GM18951 (cell line): ENCODE measurements around the gene CYP4A22.

Experiments used
- POLR2A ChIP-seq: IDR thresholded peaks from 4 replicates; pipeline ENCODE4 v1.6.1; 2011; ENCODE audit warnings: mild to moderate bottlenecking; ENCODE audit not compliant: insufficient read length, insufficient read depth; ENCODE audit errors: extremely low read depth
- in situ Hi-C: fragments of 300-500 bp; cut with MboI; formaldehyde crosslinking; loops from one replicate; pipeline ENCODE4 v1.12.0; 2022; ENCODE audit warnings: low sequenced_read_pairs, mixed read lengths, inconsistent platforms; ENCODE audit not compliant: unreplicated experiment

CYP4A22 gene

GRCh38 chr1:47184090-47184821, 47.0 kb downstream of the CYP4A22 start:
- TF ChIP-seq POLR2A = no peak
- in situ Hi-C loops = no loop called here

- no peak for TF ChIP-seq POLR2A
- in situ Hi-C loops = no loop called here
Observed at GRCh38 chr1:47184822-47185677, 47.8 kb downstream of the CYP4A22 start.

- TF ChIP-seq POLR2A = no peak
Observed at GRCh38 chr1:47186267-47187185, 49.3 kb downstream of the CYP4A22 start.

DNA sequence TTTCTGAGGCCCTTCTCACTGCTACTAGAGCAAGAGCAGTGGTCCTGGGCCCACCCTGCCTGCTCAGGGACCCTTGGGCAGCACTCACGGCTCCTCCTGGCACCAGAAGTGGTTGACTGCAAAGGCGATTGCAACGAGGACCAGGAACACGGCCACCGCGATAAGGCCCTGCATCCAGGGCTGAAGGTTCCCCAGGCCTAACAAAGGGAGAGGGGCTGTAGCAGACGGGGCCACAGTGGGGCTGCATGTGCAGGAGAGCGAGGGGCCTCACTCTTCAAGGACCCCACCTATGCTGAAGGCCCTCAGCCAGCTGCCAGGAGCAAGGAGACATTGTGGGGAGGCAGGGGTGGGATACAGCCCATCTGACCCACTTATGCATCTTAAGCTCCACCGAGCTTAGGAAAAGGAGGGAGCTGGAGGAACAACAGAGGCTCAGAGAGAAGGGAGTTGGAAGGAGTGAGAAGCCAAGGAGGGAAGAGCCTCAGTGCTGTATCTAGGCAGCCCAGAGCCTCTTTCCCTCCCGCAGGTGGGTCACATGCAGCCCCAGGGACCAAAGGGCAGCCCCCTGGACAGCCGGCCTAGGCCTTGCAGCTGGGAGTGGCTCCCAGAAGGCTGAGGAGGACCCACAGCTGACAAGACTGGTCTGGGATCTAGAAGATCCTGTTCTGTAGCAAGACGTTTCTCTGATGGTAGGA, 50.1 kb downstream of the CYP4A22 start:
- in situ Hi-C loops = no loop called here
- no peak for TF ChIP-seq POLR2A

More at GRCh38 chr1:47186267-47187185, 49.3 kb downstream of the CYP4A22 start:
- in situ Hi-C loops = no loop called here

DNA sequence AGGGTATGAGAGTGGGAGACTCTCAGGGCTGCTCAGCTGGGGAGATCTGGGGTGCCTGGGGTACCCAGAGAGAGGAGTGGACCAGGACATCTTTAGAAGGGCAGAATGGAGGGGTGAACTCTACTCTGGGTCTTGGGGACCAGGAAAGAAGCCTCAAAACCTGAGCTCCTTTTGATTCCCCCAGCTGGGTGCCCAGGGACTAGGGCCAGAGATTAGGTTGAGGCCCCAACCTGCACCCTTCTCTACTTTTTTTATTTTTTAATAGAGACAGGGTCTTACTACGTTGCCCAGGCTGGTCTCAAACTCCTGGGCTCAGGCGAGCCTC, 50.6 kb downstream of the CYP4A22 start:
- in situ Hi-C loops = no loop called here

GRCh38 chr1:47188791-47189785, 51.8 kb downstream of the CYP4A22 start:
- in situ Hi-C loops = no loop called here
- no peak for TF ChIP-seq POLR2A

More for the DNA sequence above, 50.6 kb downstream of the CYP4A22 start:
- no peak for TF ChIP-seq POLR2A

DNA sequence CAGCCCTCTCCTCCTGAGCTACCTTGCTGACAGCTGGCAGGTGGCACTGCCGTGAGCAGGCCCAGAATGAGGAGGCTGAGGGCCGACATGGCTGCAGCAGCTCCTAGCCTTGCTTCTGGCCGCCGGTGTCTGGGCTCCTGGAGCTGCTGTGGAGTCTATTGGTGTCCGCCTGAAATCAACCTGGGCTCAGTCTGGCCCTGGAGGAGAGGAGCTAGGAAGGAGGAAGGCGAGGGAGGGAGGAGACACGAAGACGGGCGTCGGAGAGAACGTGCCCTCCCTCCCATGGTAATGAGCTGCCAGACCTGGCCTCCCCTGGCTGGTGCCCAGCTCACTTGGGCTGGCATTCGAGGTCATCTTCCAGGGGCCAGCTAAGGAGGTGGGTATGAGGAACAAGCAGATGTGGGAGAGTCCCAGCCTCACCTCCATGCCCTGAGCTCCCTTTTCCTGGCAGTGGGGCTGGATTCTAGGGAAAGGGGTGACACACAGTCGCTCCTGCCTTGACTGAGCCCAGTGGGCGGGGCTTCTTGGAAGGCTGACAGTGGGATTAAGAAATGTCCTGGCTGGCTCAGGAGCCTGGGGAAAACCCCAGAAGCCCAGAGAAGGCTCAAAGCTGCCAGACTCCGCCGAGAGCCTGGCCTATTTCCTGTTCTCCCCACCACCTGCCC, 52.7 kb downstream of the CYP4A22 start, which contains the start of gene PDZK1IP1:
TSS of gene PDZK1IP1 (minus strand) at position 193 of the 665 bp plus-strand sequence. CDS start at position 89, 104 bp downstream.
- no peak for TF ChIP-seq POLR2A
- in situ Hi-C loops = loop anchor here (5.0 kb wide), 1 partner anchor 77 kb away; no protein-coding TSS in a partner anchor

DNA sequence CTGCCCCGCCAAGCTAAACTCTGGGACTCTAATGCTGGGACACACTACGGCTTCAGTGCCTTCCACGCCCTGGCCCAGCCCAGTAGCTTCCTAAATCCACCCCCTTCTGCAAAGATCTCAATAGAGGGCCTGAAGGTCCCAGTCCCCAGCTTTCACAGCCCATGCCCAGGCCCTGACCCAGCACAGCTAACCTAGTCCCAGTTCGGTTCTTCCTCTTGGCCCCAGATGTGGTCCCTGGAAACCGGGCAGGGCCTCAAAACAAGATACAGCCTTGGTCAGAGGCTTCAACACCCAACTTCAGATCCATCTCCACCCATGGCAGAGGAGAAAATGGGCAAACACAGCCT, 53.2 kb downstream of the CYP4A22 start:
- in situ Hi-C loops = loop anchor here (5.0 kb wide), 1 partner anchor 77 kb away; no protein-coding TSS in a partner anchor
- TF ChIP-seq POLR2A = no peak

- no peak for TF ChIP-seq POLR2A
- in situ Hi-C loops = loop anchor here (5.0 kb wide), 1 partner anchor 76 kb away; no protein-coding TSS in a partner anchor
Observed at GRCh38 chr1:47190857-47191256, 53.6 kb downstream of the CYP4A22 start.

DNA sequence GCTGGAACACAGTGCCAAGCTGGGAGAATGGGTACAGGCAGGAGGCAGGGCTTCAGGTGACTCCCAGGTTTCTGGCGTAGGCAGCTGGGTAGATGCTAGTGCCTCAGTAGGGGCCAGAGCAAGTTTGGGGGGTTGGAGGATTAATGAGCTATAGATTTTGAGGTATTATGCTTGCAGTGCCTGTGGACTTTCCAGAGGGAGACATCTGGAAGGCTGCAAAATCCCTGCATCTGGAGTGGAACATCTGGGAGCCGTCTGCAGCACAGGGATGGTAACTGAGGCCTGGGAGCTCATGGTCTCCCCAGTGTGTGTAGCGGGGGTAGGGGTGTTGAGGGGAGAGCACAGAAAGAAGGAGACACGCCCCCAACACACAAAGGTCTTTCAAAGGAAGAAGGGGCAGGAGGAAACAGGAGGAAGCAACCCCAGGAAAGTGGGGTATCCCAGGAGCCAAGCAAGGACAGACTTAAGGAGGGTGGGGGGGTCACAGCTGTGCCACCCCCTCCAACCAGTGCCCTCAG, 54.8 kb downstream of the CYP4A22 start:
- in situ Hi-C loops = loop anchor here (5.0 kb wide), 1 partner anchor 75 kb away; no protein-coding TSS in a partner anchor
- no peak for TF ChIP-seq POLR2A
